ENCODE data around the gene NKX2-8. TPM values are rescaled to one million over a fixed set of nuclear protein-coding genes. Genes with fewer than 3 reads are reported as not detected.

NKX2-8 gene
- total RNA-seq = not detected in 2 replicates
- long read RNA-seq = 0 reads

GRCh38 chr14:36582011-36582873 lies at the start of gene NKX2-8:
Gene NKX2-8 (minus strand): TSS chr14:36582614. CDS start chr14:36582389, 225 bp downstream.
- DNase-seq (ENCODE audit: low spot score, unreplicated experiment) = no peak
- no peaks in the 10 kb centered on the region for H3K9me3 Mint-ChIP-seq (ENCODE audit: low read depth)
- TF ChIP-seq, protein P1, sequence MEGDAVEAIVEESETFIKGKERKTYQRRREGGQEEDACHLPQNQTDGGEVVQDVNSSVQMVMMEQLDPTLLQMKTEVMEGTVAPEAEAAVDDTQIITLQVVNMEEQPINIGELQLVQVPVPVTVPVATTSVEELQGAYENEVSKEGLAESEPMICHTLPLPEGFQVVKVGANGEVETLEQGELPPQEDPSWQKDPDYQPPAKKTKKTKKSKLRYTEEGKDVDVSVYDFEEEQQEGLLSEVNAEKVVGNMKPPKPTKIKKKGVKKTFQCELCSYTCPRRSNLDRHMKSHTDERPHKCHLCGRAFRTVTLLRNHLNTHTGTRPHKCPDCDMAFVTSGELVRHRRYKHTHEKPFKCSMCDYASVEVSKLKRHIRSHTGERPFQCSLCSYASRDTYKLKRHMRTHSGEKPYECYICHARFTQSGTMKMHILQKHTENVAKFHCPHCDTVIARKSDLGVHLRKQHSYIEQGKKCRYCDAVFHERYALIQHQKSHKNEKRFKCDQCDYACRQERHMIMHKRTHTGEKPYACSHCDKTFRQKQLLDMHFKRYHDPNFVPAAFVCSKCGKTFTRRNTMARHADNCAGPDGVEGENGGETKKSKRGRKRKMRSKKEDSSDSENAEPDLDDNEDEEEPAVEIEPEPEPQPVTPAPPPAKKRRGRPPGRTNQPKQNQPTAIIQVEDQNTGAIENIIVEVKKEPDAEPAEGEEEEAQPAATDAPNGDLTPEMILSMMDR (IDR thresholded peaks at IDR 0.05; ENCODE audit: unreplicated experiment) = no peak
- peak within 1 kb of the TSS; percentile 69 for H3K4me3 Mint-ChIP-seq (ENCODE audit: low read depth)
- no peaks in the 10 kb centered on the region for H3K36me3 Mint-ChIP-seq (ENCODE audit: insufficient read depth)
- no peak within 1 kb of the TSS for H3K27ac Mint-ChIP-seq
- H3K27me3 Mint-ChIP-seq = peaks cover 83% of the 10 kb centered on the region
- H3K4me1 Mint-ChIP-seq (ENCODE audit: low read depth) = peaks cover 2% of the 10 kb centered on the region

- no peaks in the 10 kb centered on the region for H3K36me3 Mint-ChIP-seq (ENCODE audit: insufficient read depth)
- DNase-seq (ENCODE audit: low spot score, unreplicated experiment) = no peak
- no peak overlapping the region for H3K4me3 Mint-ChIP-seq (ENCODE audit: low read depth)
- peaks cover 3% of the 10 kb centered on the region for H3K9me3 Mint-ChIP-seq (ENCODE audit: low read depth)
- no peak overlapping the region for H3K27ac Mint-ChIP-seq
- H3K4me1 Mint-ChIP-seq (ENCODE audit: low read depth) = no peaks in the 10 kb centered on the region
- TF ChIP-seq, protein P1 (IDR thresholded peaks at IDR 0.05; ENCODE audit: unreplicated experiment) = no peak
- H3K27me3 Mint-ChIP-seq = peaks cover 44% of the 10 kb centered on the region
Measured at GRCh38 chr14:36627981-36628380, 45.6 kb upstream of the NKX2-8 start.

- TF ChIP-seq, protein P1 (IDR thresholded peaks at IDR 0.05; ENCODE audit: unreplicated experiment) = no peak
- H3K36me3 Mint-ChIP-seq (ENCODE audit: insufficient read depth) = no peaks in the 10 kb centered on the region
- H3K27ac Mint-ChIP-seq = no peak overlapping the region
- H3K27me3 Mint-ChIP-seq = peaks cover 45% of the 10 kb centered on the region
- H3K4me3 Mint-ChIP-seq (ENCODE audit: low read depth) = no peak overlapping the region
- no peaks in the 10 kb centered on the region for H3K4me1 Mint-ChIP-seq (ENCODE audit: low read depth)
- H3K9me3 Mint-ChIP-seq (ENCODE audit: low read depth) = peaks cover 8% of the 10 kb centered on the region
- DNase-seq (ENCODE audit: low spot score, unreplicated experiment) = no peak
Measured at GRCh38 chr14:36626151-36626550, 43.7 kb upstream of the NKX2-8 start.

- Mint-ChIP-seq H3K4me3 (ENCODE audit: low read depth) (no peak overlapping the region), H3K36me3 (ENCODE audit: insufficient read depth) (no peaks in the 10 kb centered on the region), H3K4me1 (ENCODE audit: low read depth) (no peaks in the 10 kb centered on the region), H3K27ac (no peak overlapping the region), H3K27me3 (peaks cover 45% of the 10 kb centered on the region), H3K9me3 (ENCODE audit: low read depth) (peaks cover 13% of the 10 kb centered on the region)
- TF ChIP-seq, protein P1 (IDR thresholded peaks at IDR 0.05; ENCODE audit: unreplicated experiment) = no peak
- DNase-seq (ENCODE audit: low spot score, unreplicated experiment) = no peak
Measured at GRCh38 chr14:36625436-36625835, 43.0 kb upstream of the NKX2-8 start.

GRCh38 chr14:36625014-36625413 lies 42.6 kb upstream of the NKX2-8 start:
- no peaks in the 10 kb centered on the region for H3K4me1 Mint-ChIP-seq (ENCODE audit: low read depth)
- H3K36me3 Mint-ChIP-seq (ENCODE audit: insufficient read depth) = no peaks in the 10 kb centered on the region
- no peak for DNase-seq (ENCODE audit: low spot score, unreplicated experiment)
- H3K4me3 Mint-ChIP-seq (ENCODE audit: low read depth) = no peak overlapping the region
- H3K27me3 Mint-ChIP-seq = peaks cover 45% of the 10 kb centered on the region
- H3K9me3 Mint-ChIP-seq (ENCODE audit: low read depth) = peaks cover 14% of the 10 kb centered on the region
- H3K27ac Mint-ChIP-seq = no peak overlapping the region
- TF ChIP-seq, protein P1 (IDR thresholded peaks at IDR 0.05; ENCODE audit: unreplicated experiment) = no peak
